Measurements from ENCODE around the gene PLXDC2.

Gene PLXDC2

GRCh38 chr10:19891429-19891828 is 75.2 kb downstream of the PLXDC2 start:
- peaks cover 18% of the 10 kb centered on the region for H3K9me3 Mint-ChIP-seq
- no peak for DNase-seq (ENCODE audit: low spot score)
- no peaks in the 10 kb centered on the region for H3K27me3 Mint-ChIP-seq (ENCODE audit: low read depth)
- no peaks in the 10 kb centered on the region for H3K36me3 Mint-ChIP-seq (ENCODE audit: low read depth)
- no peak overlapping the region for H3K27ac Mint-ChIP-seq
- H3K4me1 Mint-ChIP-seq (ENCODE audit: low read depth), result no peaks in the 10 kb centered on the region
- H3K4me3 Mint-ChIP-seq, result no peak overlapping the region

DNA sequence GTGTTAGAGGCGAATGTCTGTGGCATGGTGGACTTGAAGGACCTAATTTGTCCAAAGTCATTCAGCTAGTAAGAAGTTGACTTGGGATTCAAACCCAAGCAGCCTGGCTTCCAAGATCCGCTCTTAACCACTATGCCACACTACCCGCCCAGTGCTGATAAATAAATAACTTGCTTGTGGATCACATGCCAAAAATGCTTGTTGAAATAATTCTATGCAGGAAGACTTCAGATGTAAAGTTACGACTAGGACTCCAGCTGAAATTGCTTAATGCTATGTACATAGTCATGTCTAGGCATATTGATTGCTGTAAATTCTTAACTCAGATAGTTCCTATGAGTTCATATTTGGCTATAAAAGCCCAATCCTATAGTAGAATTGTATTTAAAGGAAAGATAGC is 76.0 kb downstream of the PLXDC2 start:
- Mint-ChIP-seq H3K36me3 (ENCODE audit: low read depth) (no peaks in the 10 kb centered on the region), H3K4me3 (no peak overlapping the region), H3K4me1 (ENCODE audit: low read depth) (no peaks in the 10 kb centered on the region), H3K27me3 (ENCODE audit: low read depth) (no peaks in the 10 kb centered on the region), H3K9me3 (peaks cover 24% of the 10 kb centered on the region), H3K27ac (no peak overlapping the region)
- no peak for DNase-seq (ENCODE audit: low spot score)

DNA sequence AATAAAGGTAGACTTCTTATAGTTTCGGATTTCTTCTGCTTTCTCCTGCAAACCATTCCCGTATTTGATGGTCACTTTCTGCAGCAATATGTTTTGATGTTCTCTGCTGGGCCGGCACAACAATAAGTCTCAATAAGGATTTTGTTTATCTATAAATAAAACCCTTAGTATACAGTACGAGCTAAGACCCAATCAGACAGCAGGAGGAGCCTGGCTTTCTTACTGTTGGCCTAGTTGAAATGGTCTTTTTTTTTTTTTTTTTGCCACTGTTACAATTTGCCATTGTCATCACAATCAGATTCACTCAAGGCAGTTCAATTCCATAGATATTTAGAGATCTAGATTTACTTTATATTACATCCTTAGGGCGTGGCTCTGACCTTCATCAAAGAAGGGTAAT is 76.4 kb downstream of the PLXDC2 start:
- H3K9me3 Mint-ChIP-seq, result peaks cover 24% of the 10 kb centered on the region
- no peak overlapping the region for H3K27ac Mint-ChIP-seq
- no peak for DNase-seq (ENCODE audit: low spot score)
- H3K4me1 Mint-ChIP-seq (ENCODE audit: low read depth), result no peaks in the 10 kb centered on the region
- H3K27me3 Mint-ChIP-seq (ENCODE audit: low read depth), result no peaks in the 10 kb centered on the region
- no peak overlapping the region for H3K4me3 Mint-ChIP-seq
- no peaks in the 10 kb centered on the region for H3K36me3 Mint-ChIP-seq (ENCODE audit: low read depth)

- Mint-ChIP-seq H3K4me1 (ENCODE audit: low read depth) (no peaks in the 10 kb centered on the region), H3K4me3 (no peak overlapping the region), H3K27ac (no peak overlapping the region), H3K27me3 (ENCODE audit: low read depth) (no peaks in the 10 kb centered on the region), H3K36me3 (ENCODE audit: low read depth) (no peaks in the 10 kb centered on the region), H3K9me3 (peaks cover 24% of the 10 kb centered on the region)
- no peak for DNase-seq (ENCODE audit: low spot score)
Measured at GRCh38 chr10:19895500-19895899, 79.3 kb downstream of the PLXDC2 start.

- no peak for DNase-seq (ENCODE audit: low spot score)
- Mint-ChIP-seq H3K27me3 (ENCODE audit: low read depth) (no peaks in the 10 kb centered on the region), H3K27ac (no peak overlapping the region), H3K4me3 (no peak overlapping the region), H3K4me1 (ENCODE audit: low read depth) (no peaks in the 10 kb centered on the region), H3K9me3 (peaks cover 15% of the 10 kb centered on the region), H3K36me3 (ENCODE audit: low read depth) (no peaks in the 10 kb centered on the region)
Measured at GRCh38 chr10:19902456-19902855, 86.2 kb downstream of the PLXDC2 start.

GRCh38 chr10:19904202-19904661 is 88.0 kb downstream of the PLXDC2 start:
- Mint-ChIP-seq H3K4me1 (ENCODE audit: low read depth) (no peaks in the 10 kb centered on the region), H3K4me3 (no peak overlapping the region), H3K27me3 (ENCODE audit: low read depth) (no peaks in the 10 kb centered on the region), H3K27ac (no peak overlapping the region), H3K36me3 (ENCODE audit: low read depth) (no peaks in the 10 kb centered on the region), H3K9me3 (peaks cover 11% of the 10 kb centered on the region)
- no peak for DNase-seq (ENCODE audit: low spot score)

DNA sequence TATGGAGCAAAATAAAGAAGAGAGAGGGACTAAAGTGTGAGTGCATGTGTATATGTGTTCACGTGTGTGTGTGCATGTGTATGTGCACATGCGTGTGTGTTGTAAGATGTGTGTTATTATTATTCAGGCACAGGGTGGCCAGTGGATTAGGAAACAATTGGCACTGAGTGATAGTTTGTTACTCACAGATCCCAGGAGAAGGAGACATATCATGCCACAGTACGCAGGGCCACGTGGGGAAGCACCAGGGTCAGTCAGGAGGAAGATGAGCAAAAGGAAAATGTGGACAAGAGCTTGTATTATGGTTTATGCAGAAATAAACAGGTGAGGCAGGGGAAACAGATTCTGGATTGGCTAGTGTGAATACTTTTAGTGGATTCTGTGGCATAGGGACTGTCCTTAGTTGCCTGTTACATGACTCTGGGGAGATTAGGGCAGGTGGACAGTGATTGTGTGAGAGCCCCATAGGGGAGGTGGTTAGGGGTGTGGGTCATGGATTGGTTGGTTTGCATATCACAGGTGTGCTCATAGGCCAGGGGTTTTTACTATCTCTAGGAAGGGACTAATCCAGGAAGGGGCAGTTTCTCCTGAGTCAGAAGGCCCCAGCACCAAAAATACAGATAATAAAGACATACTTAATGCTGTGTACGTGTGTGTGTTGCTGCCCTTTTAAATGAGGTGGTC is 90.0 kb downstream of the PLXDC2 start:
- H3K27ac Mint-ChIP-seq, result no peak overlapping the region
- no peaks in the 10 kb centered on the region for H3K27me3 Mint-ChIP-seq (ENCODE audit: low read depth)
- no peak for DNase-seq (ENCODE audit: low spot score)
- no peak overlapping the region for H3K4me3 Mint-ChIP-seq
- H3K36me3 Mint-ChIP-seq (ENCODE audit: low read depth), result no peaks in the 10 kb centered on the region
- peaks cover 10% of the 10 kb centered on the region for H3K9me3 Mint-ChIP-seq
- H3K4me1 Mint-ChIP-seq (ENCODE audit: low read depth), result no peaks in the 10 kb centered on the region

DNA sequence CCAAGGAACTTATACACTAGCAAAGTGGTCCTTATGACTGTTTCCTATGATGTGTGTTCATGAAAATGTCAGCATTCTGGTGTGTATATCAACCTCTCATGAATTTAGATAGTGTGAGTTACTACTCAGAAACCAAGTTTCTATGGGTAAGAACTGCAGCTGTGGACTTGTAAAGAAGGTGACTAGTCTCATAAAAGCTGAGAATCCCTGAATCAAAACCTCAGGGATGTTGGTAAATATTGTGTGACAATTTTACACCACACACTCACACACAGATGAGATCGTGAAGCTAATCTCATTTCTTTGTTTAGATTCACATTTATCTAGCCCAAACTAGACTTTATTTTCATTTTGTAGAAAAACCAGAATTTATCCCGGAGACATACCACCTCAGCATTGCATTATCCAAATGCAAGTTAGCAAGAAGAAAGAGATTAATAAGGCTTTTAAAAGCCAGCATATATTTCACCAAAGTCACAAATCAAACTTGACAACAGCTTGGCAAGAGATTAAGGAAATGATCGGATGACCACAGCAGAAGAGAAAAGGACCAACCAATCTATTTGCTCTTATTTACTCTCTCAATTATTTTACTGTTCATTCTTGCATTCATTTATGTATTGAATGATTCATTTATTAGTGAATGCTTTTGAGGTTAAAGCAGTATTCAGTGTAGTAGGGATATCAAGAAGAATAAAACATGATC is 92.9 kb downstream of the PLXDC2 start:
- DNase-seq (ENCODE audit: low spot score), result no peak
- no peaks in the 10 kb centered on the region for H3K4me1 Mint-ChIP-seq (ENCODE audit: low read depth)
- no peaks in the 10 kb centered on the region for H3K36me3 Mint-ChIP-seq (ENCODE audit: low read depth)
- H3K9me3 Mint-ChIP-seq, result peaks cover 5% of the 10 kb centered on the region
- no peaks in the 10 kb centered on the region for H3K27me3 Mint-ChIP-seq (ENCODE audit: low read depth)
- H3K27ac Mint-ChIP-seq, result no peak overlapping the region
- H3K4me3 Mint-ChIP-seq, result no peak overlapping the region

GRCh38 chr10:19911886-19912285 is 95.7 kb downstream of the PLXDC2 start:
- Mint-ChIP-seq H3K9me3 (peaks cover 10% of the 10 kb centered on the region), H3K4me3 (no peak overlapping the region), H3K36me3 (ENCODE audit: low read depth) (no peaks in the 10 kb centered on the region), H3K27ac (no peak overlapping the region), H3K27me3 (ENCODE audit: low read depth) (no peaks in the 10 kb centered on the region), H3K4me1 (ENCODE audit: low read depth) (no peaks in the 10 kb centered on the region)
- DNase-seq (ENCODE audit: low spot score), result no peak

- no peak overlapping the region for H3K27ac Mint-ChIP-seq
- H3K27me3 Mint-ChIP-seq (ENCODE audit: low read depth), result no peaks in the 10 kb centered on the region
- no peak for DNase-seq (ENCODE audit: low spot score)
- H3K36me3 Mint-ChIP-seq (ENCODE audit: low read depth), result no peaks in the 10 kb centered on the region
- H3K4me3 Mint-ChIP-seq, result no peak overlapping the region
- H3K4me1 Mint-ChIP-seq (ENCODE audit: low read depth), result no peaks in the 10 kb centered on the region
- peaks cover 21% of the 10 kb centered on the region for H3K9me3 Mint-ChIP-seq
Measured at GRCh38 chr10:19913987-19914386, 97.8 kb downstream of the PLXDC2 start.

DNA sequence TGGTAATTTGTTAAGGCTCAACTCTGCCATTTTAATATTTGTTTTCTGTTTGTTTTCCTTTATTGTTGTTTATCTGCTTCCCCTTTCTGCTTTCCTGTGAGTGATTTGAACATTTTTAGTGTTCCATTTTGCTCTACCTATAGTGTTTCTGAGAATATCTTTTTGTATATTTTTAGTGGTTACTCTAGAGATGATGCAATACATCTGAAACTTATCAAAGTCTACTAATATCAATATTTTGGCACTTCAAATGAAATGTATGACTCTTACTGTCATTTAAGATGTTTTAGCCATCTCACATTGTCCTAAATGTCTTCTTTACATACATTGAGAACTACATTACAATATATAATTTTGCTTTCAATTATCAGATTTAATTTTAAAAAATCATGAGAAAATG is 98.9 kb downstream of the PLXDC2 start:
- no peaks in the 10 kb centered on the region for H3K27me3 Mint-ChIP-seq (ENCODE audit: low read depth)
- peaks cover 21% of the 10 kb centered on the region for H3K9me3 Mint-ChIP-seq
- H3K27ac Mint-ChIP-seq, result no peak overlapping the region
- no peak overlapping the region for H3K4me3 Mint-ChIP-seq
- no peak for DNase-seq (ENCODE audit: low spot score)
- H3K4me1 Mint-ChIP-seq (ENCODE audit: low read depth), result no peaks in the 10 kb centered on the region
- no peaks in the 10 kb centered on the region for H3K36me3 Mint-ChIP-seq (ENCODE audit: low read depth)

GRCh38 chr10:19915816-19916215 is 99.6 kb downstream of the PLXDC2 start:
- Mint-ChIP-seq H3K4me1 (ENCODE audit: low read depth) (no peaks in the 10 kb centered on the region), H3K27me3 (ENCODE audit: low read depth) (no peaks in the 10 kb centered on the region), H3K27ac (no peak overlapping the region), H3K4me3 (no peak overlapping the region), H3K9me3 (peaks cover 21% of the 10 kb centered on the region), H3K36me3 (ENCODE audit: low read depth) (no peaks in the 10 kb centered on the region)
- DNase-seq (ENCODE audit: low spot score), result no peak

DNA sequence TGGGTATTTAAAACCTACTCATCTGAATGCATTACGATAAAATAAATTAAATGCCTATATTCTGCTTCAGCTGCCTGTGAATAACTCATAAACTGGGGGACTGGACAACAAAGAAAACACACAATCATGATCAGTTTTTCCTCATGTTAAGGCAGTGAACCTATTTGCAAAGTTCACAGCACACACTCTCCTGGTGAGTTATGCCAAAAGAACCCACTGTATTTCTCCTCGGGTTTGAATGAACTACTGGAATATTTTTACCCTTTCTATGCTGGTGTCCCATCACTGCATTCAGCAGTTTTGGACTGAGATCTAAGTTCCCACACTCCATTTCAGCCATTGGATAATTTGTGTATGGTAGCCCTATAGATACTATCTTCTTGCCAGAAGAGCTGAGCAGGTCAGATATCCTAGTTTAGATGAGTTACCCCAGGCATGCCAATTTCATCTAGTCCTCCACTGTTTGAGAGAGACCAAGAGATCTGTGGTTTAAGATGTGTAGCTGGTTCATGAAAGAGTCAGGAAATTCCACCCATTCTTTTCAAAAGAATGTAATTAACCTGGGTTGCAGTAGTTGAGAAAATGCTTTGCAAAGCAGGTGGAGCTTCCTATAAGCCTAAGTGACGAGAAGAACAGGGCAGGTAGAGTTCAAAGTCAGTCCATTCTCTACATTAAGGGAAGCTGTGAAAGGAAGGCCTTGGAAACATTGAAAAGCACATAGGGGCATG is 101.7 kb downstream of the PLXDC2 start:
- H3K27ac Mint-ChIP-seq, result no peak overlapping the region
- no peak for DNase-seq (ENCODE audit: low spot score)
- H3K36me3 Mint-ChIP-seq (ENCODE audit: low read depth), result no peaks in the 10 kb centered on the region
- H3K4me3 Mint-ChIP-seq, result no peak overlapping the region
- no peaks in the 10 kb centered on the region for H3K27me3 Mint-ChIP-seq (ENCODE audit: low read depth)
- H3K4me1 Mint-ChIP-seq (ENCODE audit: low read depth), result no peaks in the 10 kb centered on the region
- peaks cover 21% of the 10 kb centered on the region for H3K9me3 Mint-ChIP-seq

DNA sequence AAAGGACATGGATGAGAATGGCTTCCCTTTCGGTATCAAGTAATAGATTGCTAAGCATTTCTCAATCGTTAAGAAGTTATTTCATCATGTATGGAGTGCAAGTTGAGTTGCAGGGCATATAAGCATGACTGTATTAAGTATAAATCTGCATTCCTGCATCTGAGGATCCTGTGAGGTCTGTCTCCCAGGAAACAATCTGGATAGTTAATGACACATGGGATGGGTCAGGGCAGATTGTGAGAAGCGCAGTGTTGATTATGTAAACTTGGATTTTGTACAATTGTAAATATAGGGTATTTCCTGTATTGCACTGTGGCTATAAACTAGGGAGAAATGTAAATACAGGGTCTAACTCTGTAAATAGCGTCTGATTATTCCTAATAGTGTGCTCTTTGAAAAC is 102.6 kb downstream of the PLXDC2 start:
- no peak for DNase-seq (ENCODE audit: low spot score)
- H3K4me3 Mint-ChIP-seq, result no peak overlapping the region
- peaks cover 21% of the 10 kb centered on the region for H3K9me3 Mint-ChIP-seq
- no peak overlapping the region for H3K27ac Mint-ChIP-seq
- no peaks in the 10 kb centered on the region for H3K36me3 Mint-ChIP-seq (ENCODE audit: low read depth)
- no peaks in the 10 kb centered on the region for H3K27me3 Mint-ChIP-seq (ENCODE audit: low read depth)
- no peaks in the 10 kb centered on the region for H3K4me1 Mint-ChIP-seq (ENCODE audit: low read depth)

Data from T-helper 2 cell treated with Interferon-gamma antibody and Interleukin-4, amounts not matched to agents 5 μg/mL and 100 μg/mL, for 36 hours (primary cell).